Activated CD8-positive, alpha-beta memory T cell treated with anti-CD3 and anti-CD28 coated beads, Interleukin-2, amount 50 U/mL, for 1 hour (primary cell): ENCODE measurements around the gene KDM5B.

Experiments
- DNase-seq: peaks from one replicate; pipeline ENCODE4 v3.0.0-alpha.2; 2020; ENCODE audit errors: extremely low read depth

The KDM5B gene

GRCh38 chr1:202685641-202686040, 122.6 kb downstream of the KDM5B start:
- no peak for DNase-seq

GRCh38 chr1:202684716-202685115, 123.5 kb downstream of the KDM5B start:
- no peak for DNase-seq

GRCh38 chr1:202683029-202683428, 125.2 kb downstream of the KDM5B start:
- no peak for DNase-seq

- no peak for DNase-seq
Measured at GRCh38 chr1:202682477-202682876, 125.7 kb downstream of the KDM5B start.

GRCh38 chr1:202681736-202682420, 126.3 kb downstream of the KDM5B start:
- DNase-seq: no peak

- no peak for DNase-seq
Measured at GRCh38 chr1:202680586-202681352, 127.5 kb downstream of the KDM5B start.

- DNase-seq: no peak
Measured at GRCh38 chr1:202679406-202680177, 128.6 kb downstream of the KDM5B start.

GRCh38 chr1:202677433-202677832, 130.8 kb downstream of the KDM5B start:
- no peak for DNase-seq
